ENCODE results near the gene COPS7A.

Gene COPS7A

DNA sequence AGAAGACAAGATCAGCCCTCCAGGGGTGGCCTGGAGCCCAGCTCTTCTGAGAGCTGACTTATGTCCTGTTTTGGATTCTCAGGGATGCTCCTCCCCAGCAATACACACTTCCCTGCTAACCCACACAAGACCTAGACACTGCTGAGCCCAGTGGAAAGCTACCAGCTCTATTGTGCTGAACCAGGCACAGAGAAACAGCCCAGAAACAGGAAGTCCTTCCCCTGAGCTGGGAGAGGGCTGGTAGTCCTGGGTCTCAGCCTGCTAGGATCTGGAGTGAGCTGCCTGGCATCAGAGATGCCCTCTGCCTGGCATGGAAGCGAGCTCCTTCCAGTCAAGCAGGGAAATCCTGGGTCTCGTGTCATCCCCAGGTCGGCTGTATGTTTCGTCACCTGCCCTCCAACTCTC, 47.2 kb downstream of the COPS7A start:
- no peak for DNase-seq

DNA sequence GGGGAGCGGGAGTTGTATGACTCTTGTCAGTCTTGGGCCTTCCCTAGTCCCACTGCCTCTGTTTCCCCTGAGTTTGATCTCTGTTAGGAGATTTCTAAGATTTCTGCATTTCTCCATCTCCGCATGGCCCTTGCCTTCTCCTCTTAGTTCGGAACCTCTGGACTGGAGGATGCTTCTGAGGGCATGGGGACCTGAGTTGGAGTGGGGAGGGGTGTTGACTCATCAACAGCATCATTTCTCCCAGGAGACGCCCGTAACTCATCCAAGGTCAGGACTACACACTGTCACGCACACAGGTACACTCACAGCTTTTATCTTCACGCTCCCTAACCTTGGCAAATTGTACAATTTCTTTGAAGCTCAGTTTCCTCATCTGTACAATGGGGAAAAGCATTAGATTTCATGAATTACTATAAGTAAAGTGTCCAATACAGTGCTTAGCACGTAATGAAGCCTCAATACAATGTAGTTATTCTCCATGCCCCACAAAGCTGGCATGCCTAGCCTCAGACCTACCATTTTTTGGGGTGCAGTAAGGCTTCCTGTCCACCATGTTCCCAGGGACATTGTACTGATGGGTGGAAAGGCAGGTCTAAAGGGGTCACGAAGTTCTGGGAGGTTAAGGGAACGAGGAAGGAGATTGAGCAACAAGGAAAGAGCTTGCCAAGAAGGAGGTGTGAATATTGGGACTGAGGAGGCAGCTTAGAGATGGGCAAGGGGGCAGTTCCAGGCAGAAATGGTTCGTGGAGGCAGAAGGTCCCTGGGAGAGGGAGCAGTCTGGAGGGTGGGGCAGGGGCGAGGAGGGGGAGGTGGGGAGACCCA, 47.9 kb downstream of the COPS7A start:
- no peak for DNase-seq

DNA sequence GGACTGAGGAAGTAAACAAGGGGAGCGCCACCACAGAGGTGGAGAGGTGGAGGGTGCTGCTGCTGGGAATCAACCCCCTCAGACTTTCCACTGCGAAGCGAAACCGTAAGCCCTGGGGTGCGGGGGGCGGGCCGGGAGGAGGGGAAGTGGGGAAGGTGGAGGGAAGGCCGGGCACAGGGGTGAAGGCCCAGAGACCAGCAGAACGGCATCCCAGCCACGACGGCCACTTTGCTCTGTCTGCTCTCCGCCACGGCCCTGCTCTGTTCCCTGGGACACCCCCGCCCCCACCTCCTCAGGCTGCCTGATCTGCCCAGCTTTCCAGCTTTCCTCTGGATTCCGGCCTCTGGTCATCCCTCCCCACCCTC, 48.5 kb downstream of the COPS7A start, which contains the start of gene LAG3:
Gene LAG3, plus strand, starts transcription at position 190 of the 365 bp plus-strand sequence. CDS start 333 bp downstream, outside the sequence.
- DNase-seq = no peak

DNA sequence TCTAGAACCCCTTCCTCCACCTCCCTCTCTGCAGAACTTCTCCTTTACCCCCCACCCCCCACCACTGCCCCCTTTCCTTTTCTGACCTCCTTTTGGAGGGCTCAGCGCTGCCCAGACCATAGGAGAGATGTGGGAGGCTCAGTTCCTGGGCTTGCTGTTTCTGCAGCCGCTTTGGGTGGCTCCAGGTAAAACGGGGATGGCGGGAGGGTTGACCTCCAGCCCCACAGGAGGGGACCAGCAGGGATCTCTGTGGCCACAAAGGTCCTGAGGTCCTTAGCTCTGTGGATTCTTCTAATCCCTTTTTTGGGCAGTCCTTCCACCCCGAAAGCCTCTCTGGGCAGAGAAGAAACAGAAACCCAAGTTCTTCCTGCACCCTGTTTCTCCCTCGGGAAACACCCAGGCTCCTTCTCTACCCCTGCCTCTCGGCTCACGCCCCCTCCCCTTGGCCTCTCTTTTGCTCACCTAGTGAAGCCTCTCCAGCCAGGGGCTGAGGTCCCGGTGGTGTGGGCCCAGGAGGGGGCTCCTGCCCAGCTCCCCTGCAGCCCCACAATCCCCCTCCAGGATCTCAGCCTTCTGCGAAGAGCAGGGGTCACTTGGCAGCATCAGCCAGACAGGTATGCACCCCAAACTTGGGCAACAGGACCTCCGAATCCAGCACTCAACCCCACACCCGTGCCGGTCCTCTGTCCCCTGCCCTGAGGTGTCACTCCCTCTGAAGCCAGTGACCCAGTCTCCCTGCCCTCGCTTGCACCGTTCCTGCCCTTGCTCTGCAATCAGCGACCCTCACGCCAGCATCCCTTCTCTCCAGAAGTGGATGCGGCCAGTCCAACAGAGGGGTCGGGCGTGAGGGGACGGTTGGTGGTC, 49.1 kb downstream of the COPS7A start:
- no peak for DNase-seq

DNA sequence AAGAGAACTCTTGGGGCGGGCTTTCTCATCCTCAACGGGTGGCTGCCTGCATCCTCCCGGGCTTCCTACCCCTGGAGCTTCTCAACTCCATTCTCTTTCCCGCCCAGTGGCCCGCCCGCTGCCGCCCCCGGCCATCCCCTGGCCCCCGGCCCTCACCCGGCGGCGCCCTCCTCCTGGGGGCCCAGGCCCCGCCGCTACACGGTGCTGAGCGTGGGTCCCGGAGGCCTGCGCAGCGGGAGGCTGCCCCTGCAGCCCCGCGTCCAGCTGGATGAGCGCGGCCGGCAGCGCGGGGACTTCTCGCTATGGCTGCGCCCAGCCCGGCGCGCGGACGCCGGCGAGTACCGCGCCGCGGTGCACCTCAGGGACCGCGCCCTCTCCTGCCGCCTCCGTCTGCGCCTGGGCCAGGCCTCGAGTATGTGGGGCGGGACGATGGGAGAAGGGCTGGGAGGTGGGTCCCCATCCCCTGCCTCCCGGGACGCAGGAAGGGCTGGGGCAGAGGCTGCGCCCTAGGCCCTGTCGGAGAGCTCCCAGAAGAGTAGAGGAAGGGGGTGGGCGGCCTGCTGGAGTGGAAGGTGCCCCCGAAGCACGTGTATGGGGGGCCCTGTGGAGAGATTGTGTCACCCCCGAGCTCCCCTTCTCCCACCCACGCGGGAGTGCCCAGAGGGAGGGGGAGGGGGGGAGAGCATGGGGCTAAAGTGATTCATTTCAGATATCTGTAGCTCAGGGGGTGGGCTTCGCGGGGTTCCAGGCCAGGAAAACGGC, 49.9 kb downstream of the COPS7A start:
- DNase-seq = no peak

DNA sequence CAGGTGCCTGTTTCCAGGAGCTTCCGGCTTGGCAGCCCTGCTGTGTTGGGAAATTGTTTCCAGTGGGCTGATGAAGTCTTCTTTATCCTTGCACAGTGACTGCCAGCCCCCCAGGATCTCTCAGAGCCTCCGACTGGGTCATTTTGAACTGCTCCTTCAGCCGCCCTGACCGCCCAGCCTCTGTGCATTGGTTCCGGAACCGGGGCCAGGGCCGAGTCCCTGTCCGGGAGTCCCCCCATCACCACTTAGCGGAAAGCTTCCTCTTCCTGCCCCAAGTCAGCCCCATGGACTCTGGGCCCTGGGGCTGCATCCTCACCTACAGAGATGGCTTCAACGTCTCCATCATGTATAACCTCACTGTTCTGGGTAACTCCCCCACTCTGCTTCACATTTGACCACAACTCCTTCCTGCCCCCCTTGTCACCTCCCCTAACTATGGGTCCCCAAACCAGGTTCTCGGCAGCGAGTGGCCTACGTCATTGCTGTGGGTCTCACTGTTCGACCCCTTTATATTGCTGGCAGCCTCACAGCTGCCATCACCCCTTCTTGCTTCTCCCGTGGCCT, 50.7 kb downstream of the COPS7A start:
- no peak for DNase-seq

DNA sequence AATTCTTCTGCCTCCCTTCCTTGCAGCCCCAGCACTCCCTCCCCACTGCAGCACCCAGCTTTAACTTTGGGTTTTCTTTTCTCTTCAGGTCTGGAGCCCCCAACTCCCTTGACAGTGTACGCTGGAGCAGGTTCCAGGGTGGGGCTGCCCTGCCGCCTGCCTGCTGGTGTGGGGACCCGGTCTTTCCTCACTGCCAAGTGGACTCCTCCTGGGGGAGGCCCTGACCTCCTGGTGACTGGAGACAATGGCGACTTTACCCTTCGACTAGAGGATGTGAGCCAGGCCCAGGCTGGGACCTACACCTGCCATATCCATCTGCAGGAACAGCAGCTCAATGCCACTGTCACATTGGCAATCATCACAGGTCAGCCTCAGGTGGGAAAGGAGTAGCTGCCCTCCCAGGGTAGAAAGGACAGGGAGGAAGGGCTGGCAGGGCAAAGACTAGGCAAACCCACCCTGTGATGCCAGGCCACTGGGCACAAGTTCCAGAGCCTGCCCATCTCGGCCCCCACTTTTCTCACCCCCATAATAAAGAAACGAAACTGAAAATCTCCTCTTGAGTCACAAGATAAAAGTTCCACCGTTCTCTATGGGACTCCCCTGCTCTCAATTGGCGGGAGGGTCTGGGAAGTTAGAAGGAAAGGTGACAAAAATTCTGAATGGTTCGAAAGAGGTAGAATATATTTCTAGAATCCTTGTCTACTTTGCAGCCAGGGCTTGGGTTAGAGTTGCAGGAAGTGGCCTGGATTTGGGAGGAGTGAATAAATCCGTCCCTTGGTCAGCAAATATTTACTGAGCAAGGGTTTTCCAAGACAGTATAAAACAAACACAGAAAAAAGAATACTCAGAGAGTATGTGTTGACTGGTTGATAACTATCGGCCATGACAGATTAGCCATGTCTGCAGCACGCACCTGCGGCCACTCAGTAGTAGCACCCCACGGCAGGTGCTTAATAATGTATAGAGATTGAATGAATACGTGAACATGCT, 51.6 kb downstream of the COPS7A start:
- DNase-seq = no peak

DNA sequence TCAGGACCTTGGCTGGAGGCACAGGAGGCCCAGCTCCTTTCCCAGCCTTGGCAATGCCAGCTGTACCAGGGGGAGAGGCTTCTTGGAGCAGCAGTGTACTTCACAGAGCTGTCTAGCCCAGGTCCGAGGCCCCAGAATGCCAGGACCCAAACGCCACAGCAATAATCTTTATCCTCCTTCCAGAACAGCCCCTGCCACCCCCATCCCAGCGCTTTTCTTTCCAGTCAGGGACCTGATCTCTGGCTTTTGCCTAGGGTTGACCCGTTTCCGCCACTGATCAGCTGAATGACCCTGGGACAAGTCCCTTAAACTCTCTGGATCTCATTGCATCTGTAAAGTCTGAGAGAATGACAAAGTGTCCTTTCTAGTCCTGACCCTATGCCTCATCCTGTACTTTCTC, 53.5 kb downstream of the COPS7A start:
- DNase-seq = no peak

DNA sequence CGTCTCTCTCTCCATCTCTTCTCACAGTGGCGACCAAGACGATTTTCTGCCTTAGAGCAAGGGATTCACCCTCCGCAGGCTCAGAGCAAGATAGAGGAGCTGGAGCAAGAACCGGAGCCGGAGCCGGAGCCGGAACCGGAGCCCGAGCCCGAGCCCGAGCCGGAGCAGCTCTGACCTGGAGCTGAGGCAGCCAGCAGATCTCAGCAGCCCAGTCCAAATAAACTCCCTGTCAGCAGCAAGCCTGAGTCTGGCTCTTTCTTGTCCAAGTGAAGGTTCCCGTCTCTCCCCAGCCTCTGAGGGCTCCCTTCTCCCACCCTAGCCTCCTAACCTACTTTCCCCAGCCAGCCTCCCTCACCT, 54.3 kb downstream of the COPS7A start:
- no peak for DNase-seq

DNA sequence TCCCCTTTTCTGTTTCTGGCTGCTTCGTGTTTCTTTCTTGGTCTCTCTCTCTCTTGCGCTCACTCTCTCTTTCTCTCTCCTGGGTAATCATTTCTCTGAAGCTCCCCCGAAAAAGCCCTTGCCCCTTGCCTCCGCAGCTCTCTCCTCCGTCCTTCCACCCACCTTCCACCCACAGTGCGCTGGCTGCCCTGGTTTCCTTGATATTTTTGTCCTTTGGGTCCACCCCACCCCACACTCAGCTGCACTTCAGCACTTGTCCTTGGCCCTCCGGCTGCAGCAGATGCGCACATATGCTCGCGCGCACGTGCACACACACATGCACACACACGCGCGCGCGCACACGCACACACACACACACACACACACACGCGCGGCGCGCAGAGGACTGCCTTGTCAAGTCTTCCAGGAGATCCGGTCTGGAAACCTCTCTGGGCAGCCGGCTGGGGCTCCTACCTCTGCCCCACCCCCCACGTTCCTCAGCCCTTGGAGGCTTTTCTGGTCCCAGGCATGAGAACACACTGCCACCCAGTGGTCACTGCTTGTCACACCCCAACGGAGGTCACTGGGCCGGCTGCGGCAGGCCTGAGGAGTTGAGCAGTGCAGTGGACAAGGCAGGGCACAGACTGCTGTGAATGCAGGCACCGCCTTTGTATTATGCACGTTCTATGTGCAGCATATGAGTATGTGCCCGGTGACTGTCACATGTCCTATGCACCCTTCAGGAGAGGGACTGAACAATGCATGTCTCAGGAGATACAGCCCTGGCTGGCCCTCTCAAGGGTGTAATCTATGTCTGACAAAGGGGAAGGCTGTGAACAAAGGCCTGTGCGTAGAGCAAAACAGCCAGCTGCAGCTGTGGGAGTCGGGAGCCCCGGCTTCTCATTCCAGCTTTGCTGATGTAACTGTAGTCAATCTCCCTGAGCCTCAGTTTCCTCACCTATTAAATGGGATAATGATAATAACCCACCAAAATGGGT, 55.0 kb downstream of the COPS7A start:
- peak; percentile 85 for DNase-seq

DNA sequence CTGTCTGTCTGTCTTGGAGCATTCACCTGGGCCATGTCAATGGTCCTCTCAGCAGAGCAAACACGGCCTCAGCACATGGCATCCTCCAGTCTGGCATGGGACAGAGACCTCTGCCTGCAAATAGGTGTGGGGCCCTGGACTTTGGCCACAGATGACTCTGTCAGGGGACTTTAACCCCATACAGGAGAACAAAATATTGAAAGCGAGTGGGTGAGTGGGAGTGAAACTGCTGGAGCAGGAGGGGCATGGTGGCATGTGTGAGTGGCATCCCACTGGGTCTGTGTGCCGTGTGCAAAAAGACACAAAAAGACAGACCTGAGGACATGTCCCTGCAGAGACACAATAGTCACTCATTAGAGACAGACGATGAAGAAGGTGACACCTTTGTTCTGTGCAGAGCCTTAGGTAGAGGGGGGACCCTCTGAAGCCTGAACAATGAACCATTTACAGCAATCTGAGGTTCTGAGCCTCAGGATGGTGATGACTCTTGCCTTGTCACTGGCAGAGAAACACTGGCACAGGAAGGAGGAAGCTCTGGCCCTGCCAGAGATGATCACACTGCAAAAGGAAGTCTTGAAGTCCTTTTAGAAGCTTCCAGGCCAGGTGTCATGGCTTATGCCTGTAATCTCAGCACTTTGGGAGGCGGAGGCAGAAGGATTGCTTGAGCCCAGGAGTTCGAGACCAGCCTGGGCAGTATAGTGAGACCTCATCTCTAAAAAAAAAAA, 56.0 kb downstream of the COPS7A start:
- no peak for DNase-seq

DNA sequence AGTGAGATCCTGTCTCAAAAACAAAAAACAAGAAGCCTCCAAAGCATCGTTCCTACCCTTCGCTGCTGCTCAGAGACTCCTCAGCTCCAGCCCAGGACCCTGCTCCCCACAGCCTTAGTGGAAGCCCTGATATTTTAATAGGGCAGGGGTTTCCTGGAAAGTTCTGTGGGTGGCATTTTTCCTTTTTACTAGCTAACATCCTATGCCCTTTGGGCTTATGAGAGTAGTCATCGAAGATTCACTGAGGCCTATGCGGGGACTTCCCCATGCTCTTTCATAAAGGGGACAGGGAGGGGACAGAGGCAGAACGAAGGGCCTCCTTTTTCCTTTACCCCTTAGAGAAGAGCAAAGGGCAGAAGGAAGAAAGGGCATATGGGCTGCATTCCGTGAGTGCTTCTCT, 56.7 kb downstream of the COPS7A start:
- DNase-seq = no peak
